ENCODE results near the gene SOWAHA.
"Not testable (repeated sequence)": the region's sequence is repeated elsewhere in the genome, so short reads cannot be mapped to it uniquely, and the experiment has no call there.

The SOWAHA gene

GRCh38 chr5:132778129-132778528 lies 35.0 kb upstream of the SOWAHA start:
- no peak for DNase-seq (ENCODE audit: low read depth)

GRCh38 chr5:132778856-132779255 lies 34.2 kb upstream of the SOWAHA start:
- no peak for DNase-seq (ENCODE audit: low read depth)

- DNase-seq (ENCODE audit: low read depth): no peak
These were observed 33.1 kb upstream of the SOWAHA start for GRCh38 chr5:132779961-132780360.

- no peak for DNase-seq (ENCODE audit: low read depth)
These were observed 32.5 kb upstream of the SOWAHA start for GRCh38 chr5:132780577-132780976.

- no peak for DNase-seq (ENCODE audit: low read depth)
These were observed 32.1 kb upstream of the SOWAHA start for GRCh38 chr5:132781029-132781428.

GRCh38 chr5:132782101-132782500 lies 31.0 kb upstream of the SOWAHA start:
- no peak for DNase-seq (ENCODE audit: low read depth)

- DNase-seq (ENCODE audit: low read depth): no peak
These were observed 27.7 kb upstream of the SOWAHA start for GRCh38 chr5:132785365-132785764.

- no peak for DNase-seq (ENCODE audit: low read depth)
These were observed 27.2 kb upstream of the SOWAHA start for GRCh38 chr5:132785864-132786263.

GRCh38 chr5:132787076-132787475 lies 26.0 kb upstream of the SOWAHA start:
- no peak for DNase-seq (ENCODE audit: low read depth)

- no peak for DNase-seq (ENCODE audit: low read depth)
These were observed 24.6 kb upstream of the SOWAHA start for GRCh38 chr5:132788508-132788907.

- no peak for DNase-seq (ENCODE audit: low read depth)
These were observed 23.9 kb upstream of the SOWAHA start for GRCh38 chr5:132788990-132789886.

- DNase-seq (ENCODE audit: low read depth): no peak
These were observed 22.8 kb upstream of the SOWAHA start for GRCh38 chr5:132790201-132790865.

- no peak for DNase-seq (ENCODE audit: low read depth)
These were observed 22.1 kb upstream of the SOWAHA start for GRCh38 chr5:132791026-132791425.

- DNase-seq (ENCODE audit: low read depth): no peak
These were observed 15.5 kb upstream of the SOWAHA start for GRCh38 chr5:132797651-132798050.

- DNase-seq (ENCODE audit: low read depth): no peak
These were observed 13.7 kb upstream of the SOWAHA start for GRCh38 chr5:132799392-132799791.

GRCh38 chr5:132800545-132800944 lies 12.6 kb upstream of the SOWAHA start:
- no peak for DNase-seq (ENCODE audit: low read depth)

GRCh38 chr5:132802044-132802684 lies 10.9 kb upstream of the SOWAHA start:
- DNase-seq (ENCODE audit: low read depth): no peak

GRCh38 chr5:132802685-132803066 lies 10.4 kb upstream of the SOWAHA start:
- not testable (repeated sequence) for DNase-seq (ENCODE audit: low read depth)

GRCh38 chr5:132804219-132804618 lies 8.9 kb upstream of the SOWAHA start:
- DNase-seq (ENCODE audit: low read depth): not testable (repeated sequence)

GRCh38 chr5:132805872-132806271 lies 7.2 kb upstream of the SOWAHA start:
- DNase-seq (ENCODE audit: low read depth): not testable (repeated sequence)

GRCh38 chr5:132806804-132807162 lies 6.3 kb upstream of the SOWAHA start:
- not testable (repeated sequence) for DNase-seq (ENCODE audit: low read depth)

- no peak for DNase-seq (ENCODE audit: low read depth)
These were observed 5.8 kb upstream of the SOWAHA start for GRCh38 chr5:132807163-132807838.
